CD4-positive, alpha-beta T cell (primary cell): ENCODE data around the gene CADPS. TPM values are rescaled to one million over a fixed set of nuclear protein-coding genes. Genes with fewer than 3 reads are reported as not detected.

Experiments
- ATAC-seq: fragments of 200-7000 bp; cut with Tn5 transposase; one replicate; pipeline ENCODE4 v1.10.0; 2022; ENCODE audit warnings: mild to moderate bottlenecking; ENCODE audit not compliant: poor library complexity
- CTCF ChIA-PET: fragments of 350-600 bp; sonication (Branson Sonifier 250); formaldehyde crosslinking; loops from one replicate; lab custom pipeline; 2021; ENCODE audit warnings: antibody characterized with exemption, inconsistent platforms; lab: Charles Lee
- POLR2A ChIA-PET: fragments of 350-600 bp; sonication (Branson Sonifier 250); formaldehyde crosslinking; loops from one replicate; lab custom pipeline; 2021; ENCODE audit warnings: antibody characterized with exemption, inconsistent platforms; lab: Charles Lee
- DNase-seq, 14 experiments: peaks; one replicate each; pipeline ENCODE4 v3.0.0-alpha.2; 2013 to 2020; ENCODE audit warnings: mixed read lengths in 2 of 14
- H3K27ac ChIP-seq, 2 donors: one replicate each; pipeline versions ENCODE4 v1.5.1 to v1.7.0; 2013; ENCODE audit warnings: low read length in 2 of 2, low read depth in 1 of 2, mild to moderate bottlenecking in 1 of 2
- H3K27me3 ChIP-seq, 2 experiments: 1 replicate in 1 of 2; 2 replicates in 1 of 2; pipeline versions ENCODE4 v1.6.1 to v1.7.0; 2013; ENCODE audit warnings: low read length in 2 of 2, control low read depth in 1 of 2, mild to moderate bottlenecking in 1 of 2, moderate library complexity in 1 of 2; ENCODE audit not compliant: insufficient read depth in 2 of 2, control insufficient read depth in 1 of 2
- H3K36me3 ChIP-seq: one replicate; pipeline ENCODE4 v1.6.1; 2013; ENCODE audit warnings: low read length, control low read depth; ENCODE audit not compliant: insufficient read depth
- H3K4me1 ChIP-seq: one replicate; pipeline ENCODE4 v1.6.1; 2013; ENCODE audit warnings: low read length, control low read depth; ENCODE audit not compliant: insufficient read depth
- H3K4me3 ChIP-seq: one replicate; pipeline ENCODE4 v1.5.1; 2013; ENCODE audit warnings: mild to moderate bottlenecking, low read length, moderate library complexity
- H3K9me3 ChIP-seq, 2 experiments: 1 replicate in 1 of 2; 2 replicates in 1 of 2; pipeline versions ENCODE4 v1.6.1 to v1.7.0; 2013; ENCODE audit warnings: low read length in 2 of 2, mild to moderate bottlenecking in 2 of 2, control low read depth in 1 of 2, moderate library complexity in 1 of 2; ENCODE audit not compliant: control insufficient read depth in 1 of 2, insufficient read depth in 1 of 2
- H3K27ac Mint-ChIP-seq: one replicate; pipeline ENCODE4 v1.8.0; 2020; ENCODE audit warnings: mixed read lengths
- H3K27me3 Mint-ChIP-seq: one replicate; pipeline ENCODE4 v1.8.0; 2021; ENCODE audit warnings: mixed read lengths
- H3K36me3 Mint-ChIP-seq: one replicate; pipeline ENCODE4 v1.8.0; 2021; ENCODE audit warnings: low read depth, mixed read lengths
- H3K4me1 Mint-ChIP-seq: one replicate; pipeline ENCODE4 v1.8.0; 2021; ENCODE audit warnings: low read depth, mixed read lengths
- H3K4me3 Mint-ChIP-seq: one replicate; pipeline ENCODE4 v1.8.0; 2020; ENCODE audit warnings: mild to moderate bottlenecking, mixed read lengths
- H3K9me3 Mint-ChIP-seq: one replicate; pipeline ENCODE4 v1.8.0; 2020; ENCODE audit warnings: mixed read lengths
- intact Hi-C, 2 experiments: fragments of 100-400 bp; cut with DNase I in 1 of 2; cut with micrococcal nuclease in 1 of 2; formaldehyde crosslinking; loops; one replicate each; pipeline versions ENCODE4 v1.15.1 to v1.9.0; 2023 to 2025; cut with DNase I, micrococcal nuclease
- total RNA-seq, 174 experiments: library from RNA in 2 of 174; stranded (reverse) in 2 of 174; gene quantifications; one replicate each; pipeline ENCODE4 v1.2.3 and lab custom pipeline; 2021 to 2026
- TF ChIP-seq, protein P1 (sequence below): fragments of 200-600 bp; IDR thresholded peaks from one replicate; pipeline ENCODE4 v1.8.0; 2022; ENCODE audit warnings: antibody characterized with exemption, mild to moderate bottlenecking

The CADPS gene
- total RNA-seq, 2 experiments from 2014 or later = not detected

DNA sequence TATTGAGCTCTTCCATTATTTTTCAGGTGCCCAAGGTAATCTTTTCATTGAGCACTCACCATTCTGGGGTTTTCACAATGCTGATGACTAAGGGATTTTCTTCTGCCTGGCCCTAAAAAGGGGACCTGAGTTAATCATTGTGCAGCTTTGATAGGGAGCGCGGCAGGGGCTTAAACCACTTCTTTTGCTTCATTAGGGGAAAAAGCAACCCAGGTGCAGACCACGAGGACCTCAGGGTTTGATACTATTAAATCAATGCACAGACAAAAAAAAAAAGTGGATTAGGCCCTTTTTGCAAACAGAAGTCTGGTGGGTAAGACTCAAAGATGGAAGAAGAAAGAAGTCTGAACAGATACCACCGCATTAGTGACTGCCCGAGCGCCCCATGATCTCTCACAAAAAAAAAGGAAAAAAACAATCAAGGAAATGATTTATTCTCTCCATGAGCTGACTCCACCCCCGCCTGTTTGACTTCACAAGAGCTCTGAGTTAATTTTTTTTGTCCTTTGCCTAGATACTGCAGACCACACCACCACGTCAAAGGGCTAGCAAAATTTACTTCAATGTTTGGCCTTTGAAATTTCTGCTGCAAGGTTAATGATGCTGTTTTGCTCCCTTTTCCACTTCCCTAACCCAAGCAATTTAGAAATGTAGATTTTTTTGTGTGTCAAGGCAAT is 423.9 kb downstream of the CADPS start:
- no peaks in the 10 kb centered on the region for H3K4me1 ChIP-seq
- H3K36me3 Mint-ChIP-seq = no peaks in the 10 kb centered on the region
- H3K4me1 Mint-ChIP-seq = peaks cover 5% of the 10 kb centered on the region
- H3K9me3 ChIP-seq = no peaks in the 10 kb centered on the region
- intact Hi-C loops = no loop called here
- no peaks in the 10 kb centered on the region for H3K9me3 Mint-ChIP-seq
- no peak overlapping the region for H3K27ac ChIP-seq
- TF ChIP-seq, protein P1, sequence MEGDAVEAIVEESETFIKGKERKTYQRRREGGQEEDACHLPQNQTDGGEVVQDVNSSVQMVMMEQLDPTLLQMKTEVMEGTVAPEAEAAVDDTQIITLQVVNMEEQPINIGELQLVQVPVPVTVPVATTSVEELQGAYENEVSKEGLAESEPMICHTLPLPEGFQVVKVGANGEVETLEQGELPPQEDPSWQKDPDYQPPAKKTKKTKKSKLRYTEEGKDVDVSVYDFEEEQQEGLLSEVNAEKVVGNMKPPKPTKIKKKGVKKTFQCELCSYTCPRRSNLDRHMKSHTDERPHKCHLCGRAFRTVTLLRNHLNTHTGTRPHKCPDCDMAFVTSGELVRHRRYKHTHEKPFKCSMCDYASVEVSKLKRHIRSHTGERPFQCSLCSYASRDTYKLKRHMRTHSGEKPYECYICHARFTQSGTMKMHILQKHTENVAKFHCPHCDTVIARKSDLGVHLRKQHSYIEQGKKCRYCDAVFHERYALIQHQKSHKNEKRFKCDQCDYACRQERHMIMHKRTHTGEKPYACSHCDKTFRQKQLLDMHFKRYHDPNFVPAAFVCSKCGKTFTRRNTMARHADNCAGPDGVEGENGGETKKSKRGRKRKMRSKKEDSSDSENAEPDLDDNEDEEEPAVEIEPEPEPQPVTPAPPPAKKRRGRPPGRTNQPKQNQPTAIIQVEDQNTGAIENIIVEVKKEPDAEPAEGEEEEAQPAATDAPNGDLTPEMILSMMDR = no peak
- POLR2A ChIA-PET = no interaction called here
- CTCF ChIA-PET = no interaction called here
- ATAC-seq = no peak
- DNase-seq = no peak
- no peak overlapping the region for H3K4me3 Mint-ChIP-seq
- no peaks in the 10 kb centered on the region for H3K36me3 ChIP-seq
- peaks cover 5% of the 10 kb centered on the region for H3K27me3 Mint-ChIP-seq
- H3K4me3 ChIP-seq = no peak overlapping the region
- H3K27me3 ChIP-seq = no peaks in the 10 kb centered on the region
- H3K27ac Mint-ChIP-seq = no peak overlapping the region

DNA sequence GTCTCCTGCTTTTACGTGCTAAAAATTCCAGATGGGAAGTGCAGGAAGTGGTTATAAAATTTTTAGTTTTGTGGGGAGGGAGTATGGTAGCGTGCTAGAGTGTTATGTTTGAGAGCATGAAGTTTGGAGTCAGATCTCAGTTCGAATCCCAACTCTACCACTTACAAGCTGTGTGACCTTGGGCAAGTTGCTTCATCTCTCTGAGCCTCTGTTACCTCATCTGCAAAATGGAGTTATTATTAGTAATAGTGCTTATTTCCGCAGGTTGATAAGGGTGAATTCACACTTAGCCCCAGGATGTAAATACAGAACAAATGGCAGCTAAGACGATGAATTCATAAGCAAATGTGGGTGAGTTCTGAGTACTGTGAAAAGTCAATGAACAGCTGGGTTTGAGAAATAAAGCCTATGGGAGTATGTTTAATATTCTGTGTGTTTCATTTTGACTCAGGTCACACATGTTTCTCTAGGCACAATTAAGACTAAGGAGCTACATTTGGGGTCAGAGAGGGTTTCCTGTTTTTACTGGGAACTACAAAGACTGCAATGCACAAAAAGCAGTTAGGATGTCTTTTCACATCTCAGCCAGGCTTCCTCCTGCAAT is 428.8 kb downstream of the CADPS start:
- TF ChIP-seq, protein P1 = no peak
- ChIA-PET POLR2A (no interaction called here), CTCF (no interaction called here)
- Histone ChIP-seq H3K27me3 (no peaks in the 10 kb centered on the region), H3K36me3 (no peaks in the 10 kb centered on the region), H3K27ac (no peak overlapping the region), H3K4me3 (no peak overlapping the region), H3K4me1 (peaks cover 4% of the 10 kb centered on the region), H3K9me3 (no peaks in the 10 kb centered on the region)
- no peaks in the 10 kb centered on the region for H3K36me3 Mint-ChIP-seq
- H3K4me1 Mint-ChIP-seq = peaks cover 23% of the 10 kb centered on the region
- no peaks in the 10 kb centered on the region for H3K27me3 Mint-ChIP-seq
- intact Hi-C loops = no loop called here
- ATAC-seq (no peak), DNase-seq (no peak)
- no peak overlapping the region for H3K4me3 Mint-ChIP-seq
- no peaks in the 10 kb centered on the region for H3K9me3 Mint-ChIP-seq
- no peak overlapping the region for H3K27ac Mint-ChIP-seq

DNA sequence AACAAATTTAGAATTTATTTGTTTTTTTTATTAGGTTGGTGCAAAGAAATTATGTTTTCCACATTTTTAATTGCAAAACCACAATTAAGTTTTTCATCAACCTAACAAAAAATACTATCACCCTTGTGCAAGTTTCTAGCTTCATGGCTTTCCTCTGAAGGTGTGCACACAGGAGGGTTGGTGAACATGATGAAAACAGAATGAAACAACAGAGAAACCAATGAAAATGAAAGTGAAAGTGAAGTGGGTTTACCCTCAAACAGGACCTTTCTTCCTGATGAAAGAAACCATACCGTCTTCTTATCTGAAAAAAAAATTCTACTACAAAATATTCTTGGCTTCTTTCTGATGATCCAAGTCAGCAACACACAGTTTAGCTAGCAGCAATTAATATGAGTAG is 429.9 kb downstream of the CADPS start:
- Histone ChIP-seq H3K4me1 (peaks cover 4% of the 10 kb centered on the region), H3K4me3 (peak overlapping the region; percentile 30), H3K9me3 (no peaks in the 10 kb centered on the region), H3K27ac (no peak overlapping the region), H3K27me3 (no peaks in the 10 kb centered on the region), H3K36me3 (no peaks in the 10 kb centered on the region)
- POLR2A ChIA-PET = no interaction called here
- no peaks in the 10 kb centered on the region for H3K9me3 Mint-ChIP-seq
- DNase-seq (peak in 3 of 14 experiments; percentile 8 to 51 (median 23)), ATAC-seq (no peak)
- H3K36me3 Mint-ChIP-seq = no peaks in the 10 kb centered on the region
- intact Hi-C loops = no loop called here
- CTCF ChIA-PET = interaction anchor here (1.1 kb wide), 1 partner anchor 13 kb away, joined by 3 read pairs; no protein-coding TSS in a partner anchor
- no peaks in the 10 kb centered on the region for H3K27me3 Mint-ChIP-seq
- H3K4me3 Mint-ChIP-seq = peak overlapping the region; percentile 58
- H3K4me1 Mint-ChIP-seq = peaks cover 23% of the 10 kb centered on the region
- TF ChIP-seq, protein P1 = no peak
- H3K27ac Mint-ChIP-seq = no peak overlapping the region
